GM23248 (cell line): Measurements from ENCODE around the gene FBLIM1.

Experiments
- EZH2 ChIP-seq: fragments of 200-600 bp; sonication (generic); IDR thresholded peaks from 2 replicates; pipeline ENCODE4 v1.6.1; 2018; ENCODE audit warnings: antibody characterized with exemption, mild to moderate bottlenecking; ENCODE audit not compliant: insufficient read depth, poor library complexity, severe bottlenecking
- EZH2phosphoT487 ChIP-seq: fragments of 200-600 bp; sonication (generic); IDR thresholded peaks from 2 replicates; pipeline ENCODE4 v1.6.1; 2018; ENCODE audit warnings: antibody characterized with exemption, moderate library complexity, mild to moderate bottlenecking, low read depth; ENCODE audit not compliant: insufficient read depth

DNA sequence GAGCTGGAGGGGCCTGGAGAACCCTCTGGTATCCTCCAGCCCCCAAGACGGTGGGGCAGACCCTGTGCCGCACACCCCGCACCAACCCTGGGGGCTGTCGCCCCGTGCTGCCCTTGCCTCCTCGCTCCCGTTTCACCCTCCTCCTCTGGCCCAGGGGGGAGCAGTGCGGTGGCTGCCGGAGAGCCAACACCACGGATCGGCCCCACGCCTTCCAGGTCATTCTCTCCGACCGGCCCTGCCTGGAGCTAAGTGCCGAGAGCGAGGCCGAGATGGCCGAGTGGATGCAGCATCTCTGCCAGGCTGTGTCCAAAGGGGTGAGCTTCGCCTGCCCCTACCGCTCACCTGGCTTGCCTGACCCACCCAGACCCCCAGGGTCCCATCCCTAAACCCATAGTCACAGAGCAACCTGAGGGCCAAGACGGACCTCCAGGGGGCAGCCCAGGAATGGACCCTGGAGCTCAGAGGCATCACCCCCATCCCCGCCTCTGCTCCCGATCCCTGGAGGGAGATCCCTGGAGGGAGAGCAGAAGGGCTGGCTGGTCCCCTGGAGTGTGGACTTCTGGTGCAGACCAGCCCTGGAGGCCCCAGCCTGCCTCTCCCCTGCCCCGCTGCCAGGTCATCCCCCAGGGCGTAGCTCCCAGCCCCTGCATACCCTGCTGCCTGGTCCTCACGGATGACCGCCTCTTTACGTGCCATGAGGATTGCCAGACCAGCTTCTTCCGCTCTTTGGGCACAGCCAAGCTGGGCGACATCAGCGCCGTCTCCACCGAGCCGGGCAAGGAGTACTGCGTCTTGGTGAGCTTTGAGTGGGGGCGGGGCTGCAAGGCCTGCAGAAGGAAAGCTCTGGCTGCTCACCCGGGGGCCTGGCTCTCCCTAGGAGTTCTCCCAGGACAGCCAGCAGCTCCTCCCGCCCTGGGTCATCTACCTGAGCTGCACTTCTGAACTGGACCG, 26.6 kb upstream of the FBLIM1 start:
- TF ChIP-seq EZH2phosphoT487 (no peak), EZH2 (no peak)
